SU-DHL-6 (cell line): ENCODE data around the gene FRK.

Experiments
- EZH2phosphoT487 ChIP-seq: fragments of 200-600 bp; sonication (generic), shearing (Covaris generic); conservative IDR thresholded peaks from 2 replicates; pipeline ENCODE4 v1.6.1; 2018; ENCODE audit warnings: mild to moderate bottlenecking, antibody characterized with exemption, low read length, moderate library complexity, mixed read lengths
- TF ChIP-seq, protein P1 (sequence below): fragments of 200-600 bp; sonication (generic); IDR thresholded peaks from one replicate; pipeline ENCODE4 v1.5.1; 2017; ENCODE audit warnings: antibody characterized with exemption, mild to moderate bottlenecking, low read length, moderate library complexity; ENCODE audit not compliant: insufficient read depth, poor library complexity, severe bottlenecking

DNA sequence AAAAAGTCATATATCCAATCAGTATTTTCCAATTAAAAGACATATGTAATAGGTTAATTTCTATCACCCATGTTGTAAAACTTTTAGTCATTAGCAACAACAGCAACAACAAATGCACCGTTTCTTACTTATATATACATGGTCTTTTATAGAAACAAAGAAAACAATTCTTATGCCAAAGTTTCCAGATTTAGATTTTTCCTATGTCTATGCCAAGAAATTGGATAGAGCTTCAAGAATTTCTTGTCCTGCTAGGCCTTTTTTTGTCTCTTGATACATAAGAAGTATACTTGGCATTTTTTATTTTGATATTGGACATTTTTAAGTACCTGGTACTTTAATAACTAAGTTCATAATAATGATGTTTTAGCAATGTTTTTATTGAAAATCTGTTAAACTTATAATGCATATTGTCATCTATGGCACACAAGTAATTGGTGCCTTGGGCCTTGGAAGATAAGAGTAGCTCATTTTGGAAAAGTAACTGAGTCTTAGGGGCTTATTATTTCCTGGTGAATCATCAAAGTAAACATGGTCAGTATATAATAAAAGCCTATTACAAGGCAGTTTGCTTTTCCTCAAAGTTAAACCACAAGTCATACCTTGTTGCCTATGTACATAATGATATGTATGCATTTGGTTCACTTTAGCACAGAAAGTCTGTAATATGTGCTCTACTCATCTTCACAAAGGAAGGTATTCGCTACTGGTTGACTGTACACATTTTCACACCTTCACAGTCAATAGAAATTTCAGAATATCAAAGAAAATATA is 10.1 kb upstream of the FRK start:
- TF ChIP-seq, protein P1, sequence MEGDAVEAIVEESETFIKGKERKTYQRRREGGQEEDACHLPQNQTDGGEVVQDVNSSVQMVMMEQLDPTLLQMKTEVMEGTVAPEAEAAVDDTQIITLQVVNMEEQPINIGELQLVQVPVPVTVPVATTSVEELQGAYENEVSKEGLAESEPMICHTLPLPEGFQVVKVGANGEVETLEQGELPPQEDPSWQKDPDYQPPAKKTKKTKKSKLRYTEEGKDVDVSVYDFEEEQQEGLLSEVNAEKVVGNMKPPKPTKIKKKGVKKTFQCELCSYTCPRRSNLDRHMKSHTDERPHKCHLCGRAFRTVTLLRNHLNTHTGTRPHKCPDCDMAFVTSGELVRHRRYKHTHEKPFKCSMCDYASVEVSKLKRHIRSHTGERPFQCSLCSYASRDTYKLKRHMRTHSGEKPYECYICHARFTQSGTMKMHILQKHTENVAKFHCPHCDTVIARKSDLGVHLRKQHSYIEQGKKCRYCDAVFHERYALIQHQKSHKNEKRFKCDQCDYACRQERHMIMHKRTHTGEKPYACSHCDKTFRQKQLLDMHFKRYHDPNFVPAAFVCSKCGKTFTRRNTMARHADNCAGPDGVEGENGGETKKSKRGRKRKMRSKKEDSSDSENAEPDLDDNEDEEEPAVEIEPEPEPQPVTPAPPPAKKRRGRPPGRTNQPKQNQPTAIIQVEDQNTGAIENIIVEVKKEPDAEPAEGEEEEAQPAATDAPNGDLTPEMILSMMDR, result no peak
- TF ChIP-seq EZH2phosphoT487, result no peak
